Activated CD4-positive, alpha-beta memory T cell treated with anti-CD3 and anti-CD28 coated beads, Interleukin-2, amount 10 ng/mL, durations not matched to agents 7 days and 5 days (primary cell): ENCODE results near the gene ACTN1. TPM values are rescaled to one million over a fixed set of nuclear protein-coding genes. Genes with fewer than 3 reads are reported as not detected.
A peak's percentile ranks its signal among the peaks of the same experiment; 100 is the strongest.

Experiments
- CTCF ChIA-PET: fragments of 350-600 bp; sonication (Branson Sonifier 250); formaldehyde crosslinking; loops from one replicate; lab custom pipeline; 2021; ENCODE audit warnings: antibody characterized with exemption, inconsistent platforms; lab: Charles Lee
- POLR2A ChIA-PET: fragments of 350-600 bp; sonication (Branson Sonifier 250); formaldehyde crosslinking; loops from one replicate; lab custom pipeline; 2021; ENCODE audit warnings: antibody characterized with exemption; lab: Charles Lee
- DNase-seq: peaks from one replicate; pipeline ENCODE4 v3.0.0-alpha.2; 2020
- H3K27ac Mint-ChIP-seq: one replicate; pipeline ENCODE4 v1.8.0; 2021; ENCODE audit warnings: mild to moderate bottlenecking, mixed read lengths
- H3K27me3 Mint-ChIP-seq: one replicate; pipeline ENCODE4 v1.8.0; 2021; ENCODE audit warnings: mixed read lengths
- H3K36me3 Mint-ChIP-seq: one replicate; pipeline ENCODE4 v1.8.0; 2021; ENCODE audit warnings: low read depth, mixed read lengths
- H3K4me1 Mint-ChIP-seq: one replicate; pipeline ENCODE4 v1.8.0; 2021; ENCODE audit warnings: mixed read lengths
- H3K4me3 Mint-ChIP-seq: one replicate; pipeline ENCODE4 v1.8.0; 2021; ENCODE audit warnings: mild to moderate bottlenecking, mixed read lengths
- H3K9me3 Mint-ChIP-seq: one replicate; pipeline ENCODE4 v1.8.0; 2021; ENCODE audit warnings: mixed read lengths
- total RNA-seq, 2 experiments: library from RNA; stranded (reverse); gene quantifications; one replicate each; pipeline ENCODE4 v1.2.3, GENCODE V29; 2021

The ACTN1 gene
- total RNA-seq, 2 experiments from 2014 or later: 34.7 to 37.1 TPM

- ChIA-PET POLR2A (no interaction called here), CTCF (interaction anchor here (0.7 to 2.2 kb wide), 3 partner anchors 10 to 864 kb away, joined by 3 to 12 read pairs (median 3); no protein-coding TSS in a partner anchor)
- Mint-ChIP-seq H3K4me1 (peaks cover 12% of the 10 kb centered on the region), H3K36me3 (peaks cover 21% of the 10 kb centered on the region), H3K4me3 (no peak overlapping the region), H3K9me3 (peaks cover 17% of the 10 kb centered on the region), H3K27me3 (peaks cover 24% of the 10 kb centered on the region), H3K27ac (no peak overlapping the region)
- no peak for DNase-seq
Measured at GRCh38 chr14:68834816-68835215, 144.3 kb downstream of the ACTN1 start.

GRCh38 chr14:68828698-68829097, 150.4 kb downstream of the ACTN1 start:
- Mint-ChIP-seq H3K4me3 (no peak overlapping the region), H3K9me3 (no peaks in the 10 kb centered on the region), H3K27me3 (peaks cover 20% of the 10 kb centered on the region), H3K36me3 (no peaks in the 10 kb centered on the region), H3K27ac (no peak overlapping the region), H3K4me1 (no peaks in the 10 kb centered on the region)
- POLR2A ChIA-PET: no interaction called here
- CTCF ChIA-PET: interaction anchor here (4.8 kb wide), 1 partner anchor 15 kb away, joined by 27 read pairs; no protein-coding TSS in a partner anchor
- no peak for DNase-seq

GRCh38 chr14:68825729-68826128, 153.4 kb downstream of the ACTN1 start:
- Mint-ChIP-seq H3K4me3 (no peak overlapping the region), H3K36me3 (no peaks in the 10 kb centered on the region), H3K9me3 (no peaks in the 10 kb centered on the region), H3K27me3 (peaks cover 7% of the 10 kb centered on the region), H3K27ac (no peak overlapping the region), H3K4me1 (peaks cover 18% of the 10 kb centered on the region)
- no peak for DNase-seq
- POLR2A ChIA-PET: interaction anchor here (1.3 to 2.0 kb wide), 2 partner anchors 11 to 30 kb away, joined by 3 to 4 read pairs; no protein-coding TSS in a partner anchor
- CTCF ChIA-PET: interaction anchor here (1.1 to 3.6 kb wide), 8 partner anchors 9 to 892 kb away, joined by 3 to 18 read pairs (median 7); no protein-coding TSS in a partner anchor

GRCh38 chr14:68824517-68825347, 154.4 kb downstream of the ACTN1 start:
- no peak overlapping the region for H3K27ac Mint-ChIP-seq
- DNase-seq: peak; percentile 54

GRCh38 chr14:68824207-68824516, 154.9 kb downstream of the ACTN1 start:
- no peak overlapping the region for H3K27ac Mint-ChIP-seq

More at GRCh38 chr14:68824517-68825347, 154.4 kb downstream of the ACTN1 start:
- Mint-ChIP-seq H3K27me3 (peaks cover 2% of the 10 kb centered on the region), H3K9me3 (no peaks in the 10 kb centered on the region), H3K36me3 (no peaks in the 10 kb centered on the region), H3K4me3 (no peak overlapping the region), H3K4me1 (peaks cover 28% of the 10 kb centered on the region)
- CTCF ChIA-PET: interaction anchor here (0.6 to 5.6 kb wide), 15 partner anchors 8 to 891 kb away, joined by 3 to 21 read pairs (median 6); no protein-coding TSS in a partner anchor
- POLR2A ChIA-PET: interaction anchor here (1.3 kb wide), 1 partner anchor 29 kb away, joined by 3 read pairs; no protein-coding TSS in a partner anchor

More at GRCh38 chr14:68824207-68824516, 154.9 kb downstream of the ACTN1 start:
- POLR2A ChIA-PET: no interaction called here
- Mint-ChIP-seq H3K4me1 (peaks cover 33% of the 10 kb centered on the region), H3K9me3 (no peaks in the 10 kb centered on the region), H3K4me3 (no peak overlapping the region), H3K27me3 (peaks cover 2% of the 10 kb centered on the region), H3K36me3 (no peaks in the 10 kb centered on the region)
- DNase-seq: no peak
- CTCF ChIA-PET: interaction anchor here (1.7 to 5.6 kb wide), 6 partner anchors 20 to 891 kb away, joined by 5 to 21 read pairs (median 7); no protein-coding TSS in a partner anchor

Other genes starting within 250 kb of the ACTN1 start
- gene ZFP36L1, start 186.2 kb downstream of the ACTN1 start, total RNA-seq: 100 to 1,000 TPM in 1 of 2 experiments, 10 to 100 TPM in 1; 96.1 to 103 TPM
- 10 to 100 TPM; 45.7 to 50.3 TPM for gene DCAF5, start 173.8 kb upstream of the ACTN1 start, total RNA-seq
- gene EXD2, start 212.2 kb upstream of the ACTN1 start, total RNA-seq: 1 to 10 TPM; 5.3 to 5.7 TPM